MM.1S (cell line): ENCODE data around the gene SFMBT1.

ENCODE experiments used
- DNase-seq: peaks from one replicate; pipeline ENCODE4 v3.0.0-alpha.2; 2015
- H2AFZ ChIP-seq: fragments of 300-600 bp; sonication (generic); 2 replicates; pipeline ENCODE4 v1.6.0; 2016; ENCODE audit warnings: antibody characterized with exemption, low read length
- H3F3A ChIP-seq: fragments of 300-600 bp; sonication (generic); 2 replicates; pipeline ENCODE4 v1.6.1; 2016; ENCODE audit warnings: mild to moderate bottlenecking, antibody characterized with exemption, low read length, moderate library complexity, mixed read lengths; ENCODE audit not compliant: insufficient read depth
- H3K27ac ChIP-seq: fragments of 300-600 bp; sonication (generic); 2 replicates; pipeline ENCODE4 v1.5.1; 2016; ENCODE audit warnings: mild to moderate bottlenecking, low read length
- H3K27me3 ChIP-seq: fragments of 300-600 bp; sonication (generic); replicated peaks from 2 replicates; pipeline ENCODE4 v1.6.0; 2016; ENCODE audit warnings: low read length; ENCODE audit not compliant: insufficient read depth
- H3K36me3 ChIP-seq: fragments of 300-600 bp; sonication (generic); replicated peaks from 2 replicates; pipeline ENCODE4 v1.6.1; 2016; ENCODE audit warnings: mild to moderate bottlenecking, low read length, mixed read lengths; ENCODE audit not compliant: insufficient read depth
- H3K4me1 ChIP-seq: fragments of 300-600 bp; sonication (generic); 2 replicates; pipeline ENCODE4 v1.6.1; 2016; ENCODE audit warnings: low read length, mixed read lengths
- H3K4me2 ChIP-seq: fragments of 300-600 bp; sonication (generic); 2 replicates; pipeline ENCODE4 v1.6.0; 2016; ENCODE audit warnings: low read depth, low read length
- H3K4me3 ChIP-seq: fragments of 300-600 bp; sonication (generic); 2 replicates; pipeline ENCODE4 v1.5.1; 2016; ENCODE audit warnings: low read length, mixed read lengths
- H3K79me2 ChIP-seq: fragments of 300-600 bp; sonication (generic); 2 replicates; pipeline ENCODE4 v1.6.1; 2016; ENCODE audit warnings: mixed run types, low read length, mixed read lengths
- H3K9ac ChIP-seq: fragments of 300-600 bp; sonication (generic); 2 replicates; pipeline ENCODE4 v1.6.1; 2016; ENCODE audit warnings: low read length, mixed read lengths
- H3K9me2 ChIP-seq: fragments of 300-600 bp; sonication (generic); replicated peaks from 2 replicates; pipeline ENCODE4 v1.6.1; 2016; ENCODE audit warnings: mild to moderate bottlenecking, low read length, mixed read lengths; ENCODE audit not compliant: insufficient read depth
- H3K9me3 ChIP-seq: fragments of 300-600 bp; sonication (generic); replicated peaks from 2 replicates; pipeline ENCODE4 v1.6.1; 2016; ENCODE audit warnings: mild to moderate bottlenecking, low read length, mixed read lengths; ENCODE audit not compliant: insufficient read depth
- H4K20me1 ChIP-seq: fragments of 300-600 bp; sonication (generic); 2 replicates; pipeline ENCODE4 v1.6.1; 2016; ENCODE audit warnings: mild to moderate bottlenecking, low read length, moderate library complexity, mixed read lengths; ENCODE audit not compliant: insufficient read depth
- EZH2 ChIP-seq: fragments of 300-600 bp; sonication (generic); optimal IDR thresholded peaks from 2 replicates; pipeline ENCODE3; 2017; ENCODE audit warnings: low read depth, mild to moderate bottlenecking, antibody characterized with exemption, low read length, mixed read lengths
- EZH2phosphoT487 ChIP-seq: fragments of 300-600 bp; sonication (generic); IDR thresholded peaks from 2 replicates; pipeline ENCODE4 v1.6.1; 2018; ENCODE audit warnings: antibody characterized with exemption, low read length
- TF ChIP-seq, protein P1 (sequence below): fragments of 300-600 bp; sonication (generic); IDR thresholded peaks from 2 replicates; pipeline ENCODE4 v1.5.1; 2016; ENCODE audit warnings: antibody characterized with exemption, low read length, mixed read lengths

SFMBT1 gene

DNA sequence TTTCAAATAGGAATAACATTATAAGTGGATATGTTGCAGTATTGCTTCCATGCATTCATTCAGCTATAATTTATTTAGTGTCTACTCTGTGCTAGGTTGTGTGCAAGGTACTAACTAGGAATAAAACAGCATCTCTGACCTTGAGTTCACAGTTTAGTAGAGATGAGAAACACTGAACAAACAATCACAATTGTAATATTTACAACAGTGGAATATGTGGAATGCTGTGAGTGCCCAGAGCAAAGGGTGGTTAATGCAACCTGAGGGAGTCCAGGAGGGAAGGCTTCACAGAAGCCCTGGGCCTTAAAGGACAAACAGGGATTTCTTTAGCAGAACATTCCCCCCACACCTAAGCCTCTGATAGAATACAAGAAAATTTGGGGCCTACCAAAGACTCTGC is 13.3 kb downstream of the SFMBT1 start:
- no peak overlapping the region for H3K9ac ChIP-seq
- DNase-seq: no peak
- H3K4me1 ChIP-seq: no peaks in the 10 kb centered on the region
- H3F3A ChIP-seq: no peaks in the 10 kb centered on the region
- no peak overlapping the region for H3K27ac ChIP-seq
- H3K36me3 ChIP-seq: no peaks in the 10 kb centered on the region
- H3K4me3 ChIP-seq: no peak overlapping the region
- H2AFZ ChIP-seq: no peak overlapping the region
- TF ChIP-seq EZH2: no peak
- TF ChIP-seq, protein P1, sequence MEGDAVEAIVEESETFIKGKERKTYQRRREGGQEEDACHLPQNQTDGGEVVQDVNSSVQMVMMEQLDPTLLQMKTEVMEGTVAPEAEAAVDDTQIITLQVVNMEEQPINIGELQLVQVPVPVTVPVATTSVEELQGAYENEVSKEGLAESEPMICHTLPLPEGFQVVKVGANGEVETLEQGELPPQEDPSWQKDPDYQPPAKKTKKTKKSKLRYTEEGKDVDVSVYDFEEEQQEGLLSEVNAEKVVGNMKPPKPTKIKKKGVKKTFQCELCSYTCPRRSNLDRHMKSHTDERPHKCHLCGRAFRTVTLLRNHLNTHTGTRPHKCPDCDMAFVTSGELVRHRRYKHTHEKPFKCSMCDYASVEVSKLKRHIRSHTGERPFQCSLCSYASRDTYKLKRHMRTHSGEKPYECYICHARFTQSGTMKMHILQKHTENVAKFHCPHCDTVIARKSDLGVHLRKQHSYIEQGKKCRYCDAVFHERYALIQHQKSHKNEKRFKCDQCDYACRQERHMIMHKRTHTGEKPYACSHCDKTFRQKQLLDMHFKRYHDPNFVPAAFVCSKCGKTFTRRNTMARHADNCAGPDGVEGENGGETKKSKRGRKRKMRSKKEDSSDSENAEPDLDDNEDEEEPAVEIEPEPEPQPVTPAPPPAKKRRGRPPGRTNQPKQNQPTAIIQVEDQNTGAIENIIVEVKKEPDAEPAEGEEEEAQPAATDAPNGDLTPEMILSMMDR: no peak
- TF ChIP-seq EZH2phosphoT487: no peak
- no peaks in the 10 kb centered on the region; the same call in 1 of the 2 replicates for H4K20me1 ChIP-seq
- H3K9me2 ChIP-seq: no peaks in the 10 kb centered on the region
- H3K9me3 ChIP-seq: no peaks in the 10 kb centered on the region
- peaks cover 90% of the 10 kb centered on the region for H3K79me2 ChIP-seq
- no peaks in the 10 kb centered on the region for H3K27me3 ChIP-seq
- no peak overlapping the region for H3K4me2 ChIP-seq

DNA sequence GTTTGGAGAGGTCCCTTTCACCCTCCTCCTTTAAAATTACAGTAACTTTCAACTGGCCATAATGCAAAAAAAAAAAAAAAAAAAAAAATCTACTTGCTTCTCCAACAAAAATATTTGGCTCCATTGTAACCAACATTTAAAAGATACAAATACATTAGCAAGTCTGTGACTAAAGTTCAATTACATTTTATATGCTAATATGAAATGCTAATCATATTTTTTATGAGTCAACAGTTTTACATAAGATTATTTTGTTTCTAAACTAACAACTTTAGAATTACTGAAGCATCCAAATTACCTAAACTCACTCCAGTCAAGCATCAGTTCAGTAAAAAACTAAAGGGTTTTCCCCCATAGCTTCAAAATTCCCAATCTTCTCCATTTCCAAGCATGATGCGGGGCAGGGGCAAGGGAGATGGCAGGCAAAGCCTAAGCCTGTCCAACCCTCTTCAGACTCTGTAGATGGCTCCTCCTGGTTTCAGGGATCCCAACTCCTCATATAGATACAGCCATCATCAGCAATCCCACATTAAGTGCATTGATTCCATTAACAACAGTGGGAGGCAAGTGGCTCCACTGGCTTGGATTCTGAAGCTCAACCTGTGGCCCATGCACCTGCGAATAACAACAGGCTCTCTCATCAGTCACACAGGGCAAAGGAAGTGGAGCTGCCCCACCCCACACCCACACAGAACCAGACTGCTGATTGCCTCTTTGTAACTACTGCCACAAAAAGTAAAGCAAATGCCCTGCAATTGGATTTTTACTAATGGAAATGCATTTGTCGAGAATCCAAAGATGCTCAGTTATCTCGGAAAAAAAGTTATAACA is 15.0 kb downstream of the SFMBT1 start:
- Histone ChIP-seq H3K27ac (no peak overlapping the region), H3K9ac (no peak overlapping the region), H3K9me3 (no peaks in the 10 kb centered on the region), H3K4me1 (no peaks in the 10 kb centered on the region), H3K27me3 (no peaks in the 10 kb centered on the region), H2AFZ (no peak overlapping the region), H4K20me1 (no peaks in the 10 kb centered on the region; the same call in 1 of the 2 replicates), H3F3A (no peaks in the 10 kb centered on the region), H3K4me2 (no peak overlapping the region), H3K79me2 (peaks cover 90% of the 10 kb centered on the region), H3K36me3 (no peaks in the 10 kb centered on the region), H3K9me2 (no peaks in the 10 kb centered on the region), H3K4me3 (no peak overlapping the region)
- TF ChIP-seq EZH2phosphoT487: no peak
- DNase-seq: no peak

DNA sequence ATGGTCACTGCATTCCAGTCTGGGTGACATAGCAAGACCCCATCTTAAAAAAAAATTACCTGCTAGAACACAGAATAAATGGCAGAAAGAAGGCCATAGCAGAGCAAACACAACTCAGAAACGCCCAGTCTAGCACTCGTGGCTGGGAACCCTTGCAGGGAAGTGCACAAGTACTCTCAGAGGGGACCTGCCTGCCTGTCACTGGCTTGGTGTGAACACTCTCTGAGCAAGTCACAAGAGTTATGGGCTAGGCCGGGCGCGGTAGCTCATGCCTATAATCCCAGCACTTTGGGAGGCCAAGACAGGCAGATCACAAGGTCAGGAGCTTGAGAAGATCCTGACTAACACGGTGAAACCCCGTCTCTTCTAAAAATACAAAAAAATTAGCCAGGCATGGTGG is 17.2 kb downstream of the SFMBT1 start:
- Histone ChIP-seq H3K79me2 (peaks cover 92% of the 10 kb centered on the region), H3K9me3 (no peaks in the 10 kb centered on the region)
- TF ChIP-seq EZH2: no peak
- TF ChIP-seq, protein P1: no peak
- no peak for TF ChIP-seq EZH2phosphoT487

More for the DNA sequence above, 17.2 kb downstream of the SFMBT1 start:
- DNase-seq: no peak
- no peaks in the 10 kb centered on the region for H3K36me3 ChIP-seq
- no peaks in the 10 kb centered on the region for H3K4me1 ChIP-seq
- H3K4me3 ChIP-seq: no peak overlapping the region
- H3K4me2 ChIP-seq: no peak overlapping the region
- H4K20me1 ChIP-seq: no peaks in the 10 kb centered on the region; the same call in 1 of the 2 replicates
- H2AFZ ChIP-seq: no peak overlapping the region
- H3K27ac ChIP-seq: no peak overlapping the region
- no peaks in the 10 kb centered on the region for H3K9me2 ChIP-seq
- H3K9ac ChIP-seq: no peak overlapping the region
- H3F3A ChIP-seq: no peaks in the 10 kb centered on the region
- H3K27me3 ChIP-seq: no peaks in the 10 kb centered on the region
